HG03558 (cell line): ENCODE results near the gene CLCN1.

Experiments
- ATAC-seq: cut with Tn5 transposase; IDR thresholded peaks from one replicate; pipeline ENCODE4 v1.9.1; 2021; ENCODE audit warnings: moderate number of reproducible peaks; ENCODE audit not compliant: unreplicated experiment; ENCODE audit errors: extremely low read depth

CLCN1 gene

DNA sequence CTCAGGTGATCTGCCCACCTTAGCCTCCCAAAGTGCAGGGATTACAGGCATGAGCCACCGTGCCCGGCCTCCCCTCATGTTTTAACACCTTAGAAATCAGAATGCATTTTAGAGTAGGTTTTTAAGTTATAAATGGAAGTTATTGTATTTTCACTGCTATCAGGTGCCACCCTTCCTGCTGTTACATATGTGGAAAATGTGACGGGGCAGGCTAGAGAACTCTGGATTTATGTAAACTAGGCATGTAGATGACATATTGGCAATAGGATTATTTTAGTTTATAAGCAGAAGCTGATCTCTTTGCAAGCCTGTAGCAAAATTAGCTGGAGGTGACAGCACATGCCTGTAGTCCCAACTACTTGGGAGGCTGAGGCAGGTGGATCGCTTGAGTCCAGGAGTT lies 25.6 kb upstream of the CLCN1 start:
- ATAC-seq: no peak

DNA sequence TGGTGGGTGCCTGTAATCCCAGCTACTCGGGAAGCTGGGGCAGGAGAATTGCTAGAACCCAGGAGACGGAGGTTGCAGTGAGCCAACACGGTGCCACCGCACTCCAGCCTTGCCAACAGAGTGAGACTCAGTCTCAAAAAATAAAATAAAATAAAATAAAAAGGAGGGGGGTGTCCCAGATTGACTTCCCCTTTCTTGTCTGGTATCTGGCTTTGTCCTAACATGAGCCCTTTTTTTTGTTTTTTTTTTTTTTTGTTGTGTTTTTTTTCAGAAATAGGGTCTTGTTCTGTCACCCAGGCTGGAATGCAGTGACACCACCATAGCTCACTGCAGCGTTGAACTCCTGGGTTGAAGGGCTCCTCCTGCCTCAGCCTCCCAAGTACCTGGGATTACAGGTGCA lies 23.0 kb upstream of the CLCN1 start:
- ATAC-seq: no peak

DNA sequence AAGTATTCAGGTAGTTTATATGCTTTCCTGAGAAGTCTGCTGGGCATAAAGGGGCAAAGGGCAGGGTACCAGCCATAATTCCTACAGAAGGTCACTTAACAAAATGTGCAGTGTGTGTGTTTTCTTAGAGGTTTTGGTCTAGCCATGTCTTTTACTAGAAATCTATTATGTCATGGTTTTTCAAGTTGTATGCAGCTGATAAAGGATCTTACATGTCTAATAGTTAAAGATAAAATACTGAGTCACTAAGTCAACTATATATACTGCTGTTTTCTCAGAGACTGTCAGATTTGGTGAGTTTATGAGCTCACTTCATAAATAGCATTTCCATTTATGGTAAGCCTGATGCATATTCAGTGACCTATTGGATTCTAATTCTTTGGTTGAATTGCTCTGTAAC lies 20.0 kb upstream of the CLCN1 start:
- ATAC-seq: no peak

DNA sequence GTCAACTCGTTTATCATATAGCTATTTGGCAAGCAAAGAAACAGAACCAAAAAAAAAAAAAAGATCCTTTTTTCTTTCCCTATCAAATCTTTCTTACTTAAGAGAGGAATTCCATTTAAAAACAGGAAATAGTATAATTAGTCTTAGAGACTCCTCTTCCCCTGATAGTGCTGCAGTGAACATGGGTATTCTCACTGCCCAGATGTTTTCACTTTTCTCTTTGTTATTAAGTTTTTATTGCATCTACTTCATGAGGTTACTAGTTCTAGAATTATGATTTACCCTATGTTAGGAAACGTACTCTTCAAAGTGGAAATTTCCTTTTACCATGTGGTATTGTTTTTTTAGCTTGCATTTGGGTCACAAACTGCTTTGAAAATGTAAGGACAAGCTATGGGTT lies 19.2 kb upstream of the CLCN1 start:
- ATAC-seq: no peak

DNA sequence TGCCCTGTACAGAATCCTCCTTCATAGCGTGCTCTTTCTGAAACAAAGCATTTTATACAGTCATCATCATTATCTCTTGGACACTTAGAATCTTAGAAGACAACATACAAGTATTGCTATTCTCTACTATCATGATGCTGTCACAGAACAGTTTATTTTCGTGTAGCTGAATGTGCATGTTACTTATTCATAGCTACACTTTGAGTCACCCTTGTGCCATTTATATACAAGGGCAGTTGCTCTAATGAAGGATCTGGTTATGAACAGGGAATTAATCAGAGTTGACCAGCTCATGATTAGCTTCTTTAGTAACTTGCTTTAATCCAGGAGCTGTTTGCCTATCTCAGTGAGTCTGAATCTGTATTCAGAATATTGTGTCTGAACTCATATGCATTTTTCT lies 16.6 kb upstream of the CLCN1 start:
- ATAC-seq: no peak

DNA sequence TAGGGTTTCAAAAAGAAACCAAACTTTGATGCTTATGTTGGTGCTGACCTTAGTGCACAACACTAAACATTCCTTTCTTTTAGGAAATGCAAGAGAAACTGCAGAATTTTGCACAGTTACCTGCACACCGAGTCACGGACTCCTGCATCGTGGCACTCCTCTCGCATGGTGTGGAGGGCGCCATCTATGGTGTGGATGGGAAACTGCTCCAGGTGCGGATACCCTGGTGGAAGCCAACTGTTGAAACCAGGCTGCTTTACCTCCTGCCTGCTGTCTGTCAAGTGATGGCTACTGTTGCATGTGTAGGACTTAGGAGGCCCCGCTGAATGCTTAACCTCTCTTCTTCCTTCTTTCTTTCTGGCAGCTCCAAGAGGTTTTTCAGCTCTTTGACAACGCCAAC lies 16.1 kb upstream of the CLCN1 start:
- no peak for ATAC-seq

DNA sequence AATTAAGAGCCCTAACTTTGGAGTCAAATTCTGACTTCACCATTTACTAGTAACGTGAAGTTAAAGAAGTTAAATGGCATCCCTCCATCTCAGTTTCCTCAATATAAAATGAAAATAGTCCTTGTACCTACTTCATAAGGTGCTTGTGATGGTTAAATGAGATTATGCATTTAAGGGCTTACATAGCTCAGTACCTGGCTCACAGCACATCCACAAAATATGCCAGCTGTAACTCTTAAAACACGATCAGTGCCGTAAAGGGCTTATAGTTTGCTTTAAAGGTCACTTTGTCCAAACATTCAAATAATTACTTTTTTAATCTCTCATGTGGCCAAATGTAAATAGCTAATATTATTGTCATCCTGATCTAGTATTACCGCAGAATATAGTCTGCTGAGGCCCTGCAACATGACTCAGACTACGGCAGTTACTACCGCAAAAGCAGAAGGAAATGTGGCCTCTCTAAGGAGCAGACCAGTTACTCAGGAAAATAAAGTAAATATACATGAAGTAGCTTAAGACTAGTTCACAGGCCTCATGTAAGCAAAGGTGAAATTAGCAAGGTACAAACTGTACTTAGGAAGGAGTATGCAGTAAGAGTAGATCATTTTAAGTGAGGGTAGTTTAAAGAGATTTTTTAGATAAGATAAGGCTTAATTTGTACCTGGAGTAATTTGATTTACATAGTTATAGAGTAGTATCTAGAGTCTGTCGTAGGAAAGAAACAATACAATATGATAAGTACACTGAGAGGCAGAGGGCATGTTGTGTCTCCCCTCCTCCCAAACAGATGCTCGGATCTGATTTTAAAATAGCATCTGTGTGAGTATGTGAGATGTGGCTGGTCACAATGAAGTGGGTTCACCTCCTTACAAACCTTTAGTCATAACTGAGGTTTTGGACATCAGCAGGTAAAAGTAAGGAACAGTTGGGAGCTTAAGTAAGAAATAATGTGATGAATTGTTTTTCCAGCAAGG lies 14.7 kb upstream of the CLCN1 start:
- no peak for ATAC-seq

DNA sequence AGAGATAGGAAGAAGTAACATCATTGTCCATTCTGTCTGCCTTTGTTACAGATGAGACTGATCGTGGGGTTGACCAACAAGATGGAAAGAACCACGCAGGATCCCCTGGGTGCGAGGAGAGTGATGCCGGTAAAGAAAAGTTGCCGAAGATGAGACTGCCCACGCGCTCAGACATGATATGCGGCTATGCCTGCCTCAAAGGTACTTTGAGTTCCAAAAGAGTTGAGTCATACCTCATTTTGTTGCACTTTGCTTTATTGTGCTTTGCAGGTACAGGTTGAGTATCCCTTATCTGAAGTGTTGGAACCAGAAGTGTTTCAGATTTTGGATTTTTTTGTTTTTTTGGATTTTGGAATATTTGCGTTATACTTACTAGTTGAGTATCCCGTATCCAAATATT lies 12.2 kb upstream of the CLCN1 start:
- no peak for ATAC-seq

DNA sequence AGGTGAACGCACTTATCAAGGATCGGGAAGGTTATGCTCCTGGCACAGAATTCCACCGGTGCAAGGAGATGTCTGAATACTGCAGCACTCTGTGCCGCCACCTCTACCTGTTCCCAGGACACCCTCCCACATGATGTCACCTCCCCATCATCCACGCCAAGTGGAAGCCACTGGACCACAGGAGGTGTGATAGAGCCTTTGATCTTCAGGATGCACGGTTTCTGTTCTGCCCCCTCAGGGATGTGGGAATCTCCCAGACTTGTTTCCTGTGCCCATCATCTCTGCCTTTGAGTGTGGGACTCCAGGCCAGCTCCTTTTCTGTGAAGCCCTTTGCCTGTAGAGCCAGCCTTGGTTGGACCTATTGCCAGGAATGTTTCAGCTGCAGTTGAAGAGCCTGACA lies 11.0 kb upstream of the CLCN1 start:
- no peak for ATAC-seq

DNA sequence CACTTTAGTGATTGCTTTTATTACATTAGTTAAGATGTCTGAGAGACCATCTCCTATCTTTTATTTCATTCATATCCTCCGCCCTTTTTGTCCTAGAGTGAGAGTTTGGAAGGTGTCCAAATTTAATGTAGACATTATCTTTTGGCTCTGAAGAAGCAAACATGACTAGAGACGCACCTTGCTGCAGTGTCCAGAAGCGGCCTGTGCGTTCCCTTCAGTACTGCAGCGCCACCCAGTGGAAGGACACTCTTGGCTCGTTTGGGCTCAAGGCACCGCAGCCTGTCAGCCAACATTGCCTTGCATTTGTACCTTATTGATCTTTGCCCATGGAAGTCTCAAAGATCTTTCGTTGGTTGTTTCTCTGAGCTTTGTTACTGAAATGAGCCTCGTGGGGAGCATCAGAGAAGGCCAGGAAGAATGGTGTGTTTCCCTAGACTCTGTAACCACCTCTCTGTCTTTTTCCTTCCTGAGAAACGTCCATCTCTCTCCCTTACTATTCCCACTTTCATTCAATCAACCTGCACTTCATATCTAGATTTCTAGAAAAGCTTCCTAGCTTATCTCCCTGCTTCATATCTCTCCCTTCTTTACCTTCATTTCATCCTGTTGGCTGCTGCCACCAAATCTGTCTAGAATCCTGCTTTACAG lies 10.4 kb upstream of the CLCN1 start:
- no peak for ATAC-seq

DNA sequence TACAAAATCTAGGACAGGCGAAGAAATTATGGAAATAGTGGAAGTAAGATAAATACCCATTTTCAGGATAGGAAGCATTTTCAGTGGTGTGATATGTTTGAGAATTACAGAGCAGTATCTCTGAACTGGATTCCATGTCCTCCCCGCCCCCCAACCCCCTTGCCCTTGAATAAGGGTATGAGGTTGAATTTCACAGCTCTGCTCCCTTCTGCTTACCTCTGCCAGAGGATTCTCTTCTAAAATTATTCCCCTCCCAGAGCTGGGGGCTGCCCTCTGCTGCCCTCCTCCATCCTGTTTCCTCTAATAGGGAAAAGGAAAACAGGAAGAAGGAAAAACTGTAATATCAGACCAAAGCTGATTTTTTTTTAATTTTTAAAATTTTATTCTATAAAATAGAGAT lies 7.3 kb upstream of the CLCN1 start:
- no peak for ATAC-seq

DNA sequence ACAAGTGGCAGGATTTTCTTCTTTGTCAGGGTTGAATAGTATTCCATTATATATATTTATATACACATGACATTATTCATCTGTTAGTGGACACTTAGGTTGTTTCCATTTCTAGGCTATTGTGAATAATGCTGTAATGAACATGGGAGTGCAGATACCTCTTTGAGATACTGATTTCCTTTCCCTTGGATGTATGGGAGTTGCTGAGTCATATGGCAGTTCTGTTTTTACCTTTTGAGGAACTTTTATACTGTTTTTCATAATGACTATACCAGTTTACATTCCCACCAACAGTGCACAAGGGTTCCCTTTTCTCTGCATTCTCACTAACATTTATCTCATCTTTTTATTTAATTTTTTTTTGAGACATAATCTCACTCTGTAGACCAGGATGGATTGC lies 1.8 kb upstream of the CLCN1 start:
- ATAC-seq: no peak

DNA sequence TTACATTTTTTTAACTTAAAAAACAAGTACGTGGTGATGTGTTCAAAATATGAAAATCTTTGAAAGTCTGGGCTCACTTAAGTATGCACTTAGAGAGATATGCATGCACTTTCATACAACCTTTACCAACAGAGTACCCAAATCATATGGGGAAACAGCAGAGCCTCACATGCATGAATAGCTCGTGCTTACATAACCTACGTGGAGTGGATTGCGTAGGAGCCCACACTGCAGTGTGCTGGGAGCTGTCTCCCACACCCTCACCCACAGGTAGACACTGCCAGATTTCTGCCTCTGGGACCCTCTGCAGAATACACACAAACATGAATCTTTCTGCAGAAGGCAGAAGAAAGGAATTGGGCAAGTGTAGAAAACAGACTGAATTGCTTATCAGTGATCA lies 581 bp downstream of the CLCN1 start:
- no peak for ATAC-seq

DNA sequence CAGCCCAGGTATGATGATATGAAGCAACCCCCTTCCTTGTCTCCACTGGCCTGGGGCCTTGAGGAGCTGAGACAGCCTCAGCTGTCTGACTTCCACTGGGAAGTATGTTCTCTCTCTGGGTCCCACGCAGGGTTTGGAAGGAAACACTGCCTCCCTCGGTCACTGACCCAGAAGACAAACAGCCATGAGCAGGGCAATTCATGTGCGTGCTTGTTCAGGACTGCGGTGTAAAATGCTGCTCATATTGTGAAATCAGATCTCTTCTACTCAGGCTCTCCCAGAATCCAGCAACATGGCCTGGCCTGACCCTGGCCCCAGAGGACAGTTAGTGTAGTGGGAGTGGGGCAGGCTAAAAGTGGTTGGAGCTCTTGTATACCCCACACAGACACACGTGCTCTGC lies 2.8 kb downstream of the CLCN1 start:
- no peak for ATAC-seq

DNA sequence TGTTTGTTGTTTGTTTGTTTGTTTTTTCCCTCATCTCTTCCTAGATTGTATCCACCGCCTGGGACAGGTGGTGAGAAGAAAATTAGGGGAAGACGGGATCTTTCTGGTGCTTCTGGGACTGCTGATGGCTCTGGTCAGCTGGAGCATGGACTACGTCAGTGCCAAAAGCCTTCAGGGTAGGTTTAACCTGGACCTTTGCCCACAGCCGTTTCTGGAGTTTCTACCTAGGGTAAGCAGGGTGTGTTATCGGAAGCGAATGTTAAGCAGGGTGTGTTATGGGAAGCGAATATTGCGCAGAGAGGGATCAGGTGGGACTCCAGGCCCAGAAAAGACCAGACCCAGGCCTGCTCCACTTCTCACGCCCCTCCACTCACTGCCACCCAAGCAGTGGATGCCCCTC lies 4.7 kb downstream of the CLCN1 start:
- no peak for ATAC-seq

DNA sequence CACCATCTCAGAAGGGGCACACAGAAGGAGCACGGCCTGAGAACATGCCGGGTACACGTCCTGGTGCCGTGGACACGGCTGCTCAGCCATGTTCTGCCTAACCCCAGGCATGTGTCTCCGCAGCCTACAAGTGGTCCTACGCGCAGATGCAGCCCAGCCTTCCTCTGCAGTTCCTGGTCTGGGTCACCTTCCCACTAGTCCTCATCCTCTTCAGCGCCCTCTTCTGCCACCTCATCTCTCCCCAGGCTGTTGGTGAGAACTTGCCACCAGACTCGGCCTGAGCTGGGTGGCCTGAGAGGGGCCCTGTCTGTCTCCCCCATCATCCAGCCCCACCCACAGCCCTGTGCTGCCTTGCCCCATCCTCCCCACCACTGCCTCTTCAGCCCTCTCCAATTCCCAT lies 5.3 kb downstream of the CLCN1 start:
- no peak for ATAC-seq

DNA sequence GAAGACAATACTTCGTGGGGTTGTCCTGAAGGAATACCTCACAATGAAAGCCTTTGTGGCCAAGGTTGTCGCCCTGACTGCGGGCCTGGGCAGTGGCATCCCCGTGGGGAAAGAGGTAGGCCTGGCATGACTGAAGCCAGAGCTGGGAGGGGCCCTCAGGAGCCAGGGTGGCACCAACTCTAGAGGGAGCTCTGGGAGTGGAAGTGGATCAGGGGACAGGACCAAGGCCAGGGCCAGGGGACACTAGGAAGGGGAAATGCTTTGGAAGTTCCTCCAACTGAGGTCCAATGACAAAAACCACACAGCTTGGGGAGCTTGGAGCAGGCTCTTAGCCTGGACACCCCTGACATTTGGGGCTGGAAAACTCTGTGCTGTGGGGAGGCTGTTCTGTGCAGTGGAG lies 5.8 kb downstream of the CLCN1 start:
- no peak for ATAC-seq

DNA sequence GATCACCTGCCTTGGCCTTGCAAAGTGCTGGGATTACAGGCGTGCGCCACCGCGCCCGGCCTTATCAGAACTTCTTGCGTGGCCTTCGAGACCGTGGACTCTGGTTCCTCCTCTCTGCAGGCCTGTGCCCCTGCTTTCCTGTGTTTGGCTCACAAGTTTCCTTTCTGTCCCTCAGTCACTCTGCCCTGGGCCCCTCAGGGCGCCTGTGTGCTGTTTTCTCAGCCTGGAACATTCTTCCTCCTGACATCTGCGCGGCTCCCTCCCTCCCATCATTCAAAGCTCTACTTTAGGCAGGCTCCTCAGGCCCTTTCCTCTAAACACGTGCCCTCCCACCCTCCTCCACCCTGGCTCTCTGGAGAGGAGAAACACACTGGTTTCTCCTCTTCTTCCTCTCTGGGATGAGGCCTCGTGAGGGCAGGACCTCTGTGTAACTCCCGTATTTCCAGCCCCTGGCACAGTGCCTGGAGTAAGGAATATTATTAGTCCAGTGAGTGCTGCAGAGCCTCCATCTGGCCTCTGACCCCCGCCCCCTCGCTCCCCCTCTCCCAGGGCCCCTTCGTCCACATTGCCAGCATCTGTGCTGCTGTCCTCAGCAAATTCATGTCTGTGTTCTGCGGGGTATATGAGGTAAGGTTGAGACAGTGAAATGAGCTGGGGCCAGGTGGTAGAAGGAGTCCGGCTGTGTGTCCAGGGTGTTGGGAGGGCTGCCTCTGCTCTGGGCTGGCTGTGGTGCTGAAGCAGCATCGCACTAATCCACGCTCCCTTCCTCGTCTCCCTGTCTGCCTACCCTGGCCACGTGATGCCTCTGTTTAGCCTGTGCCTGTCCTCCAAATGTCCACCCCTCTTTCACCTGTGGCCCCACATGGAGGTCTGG lies 7.1 kb downstream of the CLCN1 start:
- no peak for ATAC-seq

DNA sequence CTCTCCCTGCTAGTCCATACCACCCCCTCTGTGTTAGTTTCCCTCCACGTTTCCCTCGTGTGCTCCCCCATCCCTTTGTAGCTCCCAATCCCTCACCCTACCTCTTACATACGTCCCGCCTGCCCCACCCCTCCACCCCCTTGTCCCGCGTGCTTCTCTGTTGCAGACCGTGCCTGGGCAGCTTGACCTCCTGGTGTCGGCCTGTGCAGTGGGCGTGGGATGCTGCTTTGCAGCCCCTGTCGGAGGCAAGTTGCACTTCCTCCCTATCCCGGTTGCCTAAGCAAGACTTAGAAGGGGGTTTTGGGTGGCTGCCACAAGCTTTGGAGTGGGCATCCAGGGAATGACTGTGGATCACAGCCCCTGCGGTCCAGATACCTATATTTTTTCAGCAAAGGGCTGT lies 7.7 kb downstream of the CLCN1 start:
- ATAC-seq: no peak

DNA sequence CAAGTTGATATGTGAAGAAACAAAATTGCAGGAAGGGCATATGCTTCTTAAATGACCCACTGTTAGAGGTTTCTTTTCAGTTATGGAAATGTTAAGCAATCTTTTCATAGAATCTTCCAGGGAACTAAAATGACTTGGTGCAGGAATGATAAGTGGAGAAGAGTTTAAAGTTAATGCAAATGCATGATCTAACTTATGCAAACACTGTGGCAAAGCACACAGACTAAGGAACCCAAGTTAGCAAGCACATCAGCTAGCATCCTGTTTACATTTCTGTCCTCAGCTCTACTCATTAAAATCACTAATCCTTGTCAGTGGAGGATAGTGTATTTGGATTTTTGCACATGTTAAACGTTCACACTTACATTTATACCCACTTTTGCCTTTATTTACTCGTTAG lies 9.3 kb downstream of the CLCN1 start:
- ATAC-seq: no peak

DNA sequence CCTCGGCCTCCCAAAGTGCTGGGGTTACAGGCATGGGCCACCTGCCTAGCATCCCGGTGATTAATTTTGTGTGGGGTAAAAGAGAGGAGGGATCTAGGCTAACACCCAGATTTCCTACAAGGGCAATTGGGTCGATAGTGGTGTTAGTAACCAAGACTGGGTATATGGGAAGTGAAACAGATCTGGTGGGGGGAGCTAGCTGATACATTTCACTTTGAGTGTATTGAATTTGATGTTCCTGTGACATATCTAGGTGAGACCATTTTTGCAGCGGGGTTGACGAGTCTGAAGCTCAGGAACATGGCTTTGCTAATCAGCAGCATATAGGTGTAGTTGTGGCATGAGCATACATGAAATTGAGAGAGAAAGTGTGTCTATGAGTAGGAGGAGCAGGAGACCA lies 12.0 kb downstream of the CLCN1 start:
- no peak for ATAC-seq
